ENCODE results near the gene ACER3.

Gene ACER3

GRCh38 chr11:76935042-76935441 is 74.3 kb downstream of the ACER3 start:
- Histone ChIP-seq H3K27ac (ENCODE audit: poor library complexity, severe bottlenecking) (no peak overlapping the region), H3K4me1 (ENCODE audit: insufficient read depth, poor library complexity, severe bottlenecking) (no peaks in the 10 kb centered on the region), H3K27me3 (ENCODE audit: insufficient read depth, poor library complexity, severe bottlenecking) (no peaks in the 10 kb centered on the region), H3K9me3 (ENCODE audit: severe bottlenecking) (peaks cover 15% of the 10 kb centered on the region), H3K36me3 (ENCODE audit: low read depth) (peaks cover 36% of the 10 kb centered on the region), H3K4me3 (ENCODE audit: severe bottlenecking) (no peak overlapping the region)
- TF ChIP-seq CTCF (IDR thresholded peaks at IDR 0.05; ENCODE audit: poor library complexity, severe bottlenecking) = no peak
- ATAC-seq (ENCODE audit: low read depth) = no peak
- no peak for DNase-seq (ENCODE audit: low spot score)

GRCh38 chr11:76939219-76939631 is 78.5 kb downstream of the ACER3 start:
- Histone ChIP-seq H3K27ac (ENCODE audit: poor library complexity, severe bottlenecking) (no peak overlapping the region), H3K27me3 (ENCODE audit: insufficient read depth, poor library complexity, severe bottlenecking) (no peaks in the 10 kb centered on the region), H3K4me1 (ENCODE audit: insufficient read depth, poor library complexity, severe bottlenecking) (no peaks in the 10 kb centered on the region), H3K36me3 (ENCODE audit: low read depth) (peaks cover 26% of the 10 kb centered on the region), H3K4me3 (ENCODE audit: severe bottlenecking) (no peak overlapping the region), H3K9me3 (ENCODE audit: severe bottlenecking) (peaks cover 18% of the 10 kb centered on the region)
- DNase-seq (ENCODE audit: low spot score) (no peak), ATAC-seq (ENCODE audit: low read depth) (no peak)
- no peak for TF ChIP-seq CTCF (IDR thresholded peaks at IDR 0.05; ENCODE audit: poor library complexity, severe bottlenecking)

- Histone ChIP-seq H3K4me1 (ENCODE audit: insufficient read depth, poor library complexity, severe bottlenecking) (no peaks in the 10 kb centered on the region), H3K27me3 (ENCODE audit: insufficient read depth, poor library complexity, severe bottlenecking) (no peaks in the 10 kb centered on the region), H3K9me3 (ENCODE audit: severe bottlenecking) (peaks cover 3% of the 10 kb centered on the region), H3K4me3 (ENCODE audit: severe bottlenecking) (no peak overlapping the region), H3K36me3 (ENCODE audit: low read depth) (no peaks in the 10 kb centered on the region), H3K27ac (ENCODE audit: poor library complexity, severe bottlenecking) (no peak overlapping the region)
- ATAC-seq (ENCODE audit: low read depth) (no peak), DNase-seq (ENCODE audit: low spot score) (no peak)
- TF ChIP-seq CTCF (IDR thresholded peaks at IDR 0.05; ENCODE audit: poor library complexity, severe bottlenecking) = no peak
Observed at GRCh38 chr11:76944225-76944624, 83.5 kb downstream of the ACER3 start.

- H3K36me3 ChIP-seq (ENCODE audit: low read depth) = no peaks in the 10 kb centered on the region
- no peak for TF ChIP-seq CTCF (IDR thresholded peaks at IDR 0.05; ENCODE audit: poor library complexity, severe bottlenecking)
- DNase-seq (ENCODE audit: low spot score) (no peak), ATAC-seq (ENCODE audit: low read depth) (no peak)
- no peaks in the 10 kb centered on the region for H3K4me1 ChIP-seq (ENCODE audit: insufficient read depth, poor library complexity, severe bottlenecking)
- no peak overlapping the region for H3K27ac ChIP-seq (ENCODE audit: poor library complexity, severe bottlenecking)
- H3K4me3 ChIP-seq (ENCODE audit: severe bottlenecking) = no peak overlapping the region
- H3K9me3 ChIP-seq (ENCODE audit: severe bottlenecking) = peaks cover 3% of the 10 kb centered on the region
- no peaks in the 10 kb centered on the region for H3K27me3 ChIP-seq (ENCODE audit: insufficient read depth, poor library complexity, severe bottlenecking)
Observed at GRCh38 chr11:76946223-76946622, 85.5 kb downstream of the ACER3 start.

- ATAC-seq (ENCODE audit: low read depth) (no peak), DNase-seq (ENCODE audit: low spot score) (no peak)
- Histone ChIP-seq H3K36me3 (ENCODE audit: low read depth) (no peaks in the 10 kb centered on the region), H3K9me3 (ENCODE audit: severe bottlenecking) (peaks cover 3% of the 10 kb centered on the region), H3K4me1 (ENCODE audit: insufficient read depth, poor library complexity, severe bottlenecking) (no peaks in the 10 kb centered on the region), H3K27ac (ENCODE audit: poor library complexity, severe bottlenecking) (no peak overlapping the region), H3K4me3 (ENCODE audit: severe bottlenecking) (no peak overlapping the region), H3K27me3 (ENCODE audit: insufficient read depth, poor library complexity, severe bottlenecking) (no peaks in the 10 kb centered on the region)
- TF ChIP-seq CTCF (IDR thresholded peaks at IDR 0.05; ENCODE audit: poor library complexity, severe bottlenecking) = no peak
Observed at GRCh38 chr11:76947190-76947589, 86.5 kb downstream of the ACER3 start.

Data from RWPE2 (cell line).